Panc1 (cell line): ENCODE data around the gene TMEM131L. TPM values are rescaled to one million over a fixed set of nuclear protein-coding genes. Genes with fewer than 3 reads are reported as not detected.

Source experiments
- ATAC-seq: fragments of 200-7000 bp; cut with Tn5 transposase; 2 replicates; pipeline ENCODE4 v1.9.1; 2020; ENCODE audit warnings: mild to moderate bottlenecking, moderate library complexity
- BruUV-seq: library from RNA; stranded (reverse); fragments of 400-500 nt; replicated peaks from 2 replicates; lab custom pipeline; 2021; lab: Mats Ljungman, UMichigan
- CTCF ChIA-PET: fragments of 300-600 bp; sonication (Branson Sonifier 250); formaldehyde crosslinking; loops from one replicate; lab custom pipeline; 2022; ENCODE audit warnings: antibody characterized with exemption; lab: Charles Lee
- POLR2A ChIA-PET: fragments of 300-600 bp; sonication (Branson Sonifier 250); formaldehyde crosslinking; loops from one replicate; lab custom pipeline; 2022; ENCODE audit warnings: antibody characterized with exemption; lab: Charles Lee
- DNase-seq: peaks from one replicate; pipeline ENCODE4 v3.0.0-alpha.2; 2010; ENCODE audit warnings: low read depth, low spot score
- H3K27ac ChIP-seq: 2 replicates; pipeline ENCODE4 v1.5.1; 2011; ENCODE audit warnings: mild to moderate bottlenecking, low read length, inconsistent platforms
- H3K27me3 ChIP-seq: fragments of 200-500 bp; sonication (Bioruptor generic); 2 replicates; pipeline ENCODE4 v1.6.0; 2014; ENCODE audit warnings: low read length, inconsistent platforms; ENCODE audit not compliant: control insufficient read depth, insufficient read depth
- H3K36me3 ChIP-seq: fragments of 200-500 bp; sonication (Bioruptor generic); 2 replicates; pipeline ENCODE4 v1.5.1; 2014; ENCODE audit warnings: inconsistent platforms, mild to moderate bottlenecking, low read length, moderate library complexity; ENCODE audit not compliant: control insufficient read depth, insufficient read depth
- H3K4me1 ChIP-seq: 2 replicates; pipeline ENCODE4 v1.5.1; 2011; ENCODE audit warnings: inconsistent platforms, mild to moderate bottlenecking, low read length, moderate library complexity; ENCODE audit not compliant: control insufficient read depth, insufficient read depth
- H3K4me3 ChIP-seq, 2 experiments: 2 replicates each; pipeline ENCODE4 v1.5.1; 2011 to 2012; ENCODE audit warnings: low read depth in 2 of 2, low read length in 2 of 2, mild to moderate bottlenecking in 2 of 2, inconsistent platforms in 1 of 2, moderate library complexity in 1 of 2
- H3K9me3 ChIP-seq: fragments of 200-500 bp; sonication (Bioruptor generic); 2 replicates; pipeline ENCODE4 v1.5.1; 2014; ENCODE audit warnings: low read depth, mild to moderate bottlenecking, inconsistent platforms, low read length, moderate library complexity; ENCODE audit not compliant: control insufficient read depth, insufficient read depth
- POLR2AphosphoS5 ChIP-seq: IDR thresholded peaks from 2 replicates; pipeline ENCODE4 v1.6.1; 2012; ENCODE audit warnings: mild to moderate bottlenecking, low read depth, low read length, moderate library complexity
- SIN3A ChIP-seq: IDR thresholded peaks from 2 replicates; pipeline ENCODE4 v1.6.1; 2012; ENCODE audit warnings: low read depth, mild to moderate bottlenecking, low read length, moderate library complexity, borderline replicate concordance; ENCODE audit not compliant: insufficient read depth
- TCF7L2 ChIP-seq: IDR thresholded peaks from 2 replicates; pipeline ENCODE4 v1.6.1; 2011; ENCODE audit warnings: mild to moderate bottlenecking, low read depth, low read length, inconsistent platforms
- in situ Hi-C: cut with HindIII; loops from 2 replicates; pipeline ENCODE4 v1.10.0; 2016; ENCODE audit warnings: low sequenced_read_pairs, low pct_unique_long_range_greater_than_20kb
- intact Hi-C: fragments of 100-400 bp; cut with micrococcal nuclease; formaldehyde crosslinking; loops from one replicate; pipeline ENCODE4 v1.10.0; 2022; ENCODE audit not compliant: unreplicated experiment
- total RNA-seq: library from RNA; stranded (reverse); gene quantifications from one replicate; pipeline ENCODE4 v1.2.1, GENCODE V29; 2021; ENCODE audit not compliant: unreplicated experiment
- TF ChIP-seq, protein P1 (sequence below), 2 experiments: IDR thresholded peaks; 2 replicates each; pipeline ENCODE4 v1.6.1; 2011 to 2012; ENCODE audit warnings: low read depth in 2 of 2, control low read depth in 1 of 2, low read length in 1 of 2, mild to moderate bottlenecking in 1 of 2, moderate library complexity in 1 of 2; ENCODE audit not compliant: insufficient read depth in 1 of 2
- TF ChIP-seq, protein P2 (sequence below): fragments of 450-650 bp; IDR thresholded peaks from 2 replicates; pipeline ENCODE4 v1.5.1; 2017; ENCODE audit warnings: mild to moderate bottlenecking

The TMEM131L gene
- total RNA-seq, 1 experiment from 2014 or later, result 13.5 TPM

DNA sequence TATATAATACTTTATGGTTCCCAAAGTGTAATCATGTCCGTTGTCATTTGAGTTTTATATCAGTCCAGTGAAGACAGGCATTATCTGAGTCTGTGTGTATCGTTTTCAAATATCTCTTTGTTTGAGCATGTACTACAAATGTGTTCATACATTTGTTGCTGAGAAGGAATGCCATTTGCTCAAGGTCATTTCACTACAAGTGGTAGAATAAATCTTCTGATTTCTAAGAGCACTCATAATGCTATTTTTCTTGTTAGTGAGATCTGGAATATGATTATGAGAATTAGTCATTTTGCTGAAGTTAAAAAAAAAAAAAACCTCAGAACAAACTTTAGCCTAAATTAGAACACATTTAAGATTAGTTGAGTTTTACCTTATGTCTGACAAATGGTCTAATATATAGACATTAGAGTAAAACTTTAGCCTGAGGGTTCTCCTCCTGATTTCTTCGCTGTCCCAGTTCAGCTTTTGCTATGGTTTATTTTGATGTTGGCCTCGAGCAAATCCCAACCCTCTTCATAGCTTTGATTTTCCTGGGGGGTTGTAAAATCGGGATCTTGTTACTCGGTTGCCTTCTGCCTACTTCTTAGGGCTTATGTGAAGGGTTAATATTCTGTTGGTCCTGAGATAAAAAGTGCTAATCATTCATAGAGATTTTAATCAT is 87.1 kb downstream of the TMEM131L start:
- POLR2A ChIA-PET, result no interaction called here
- in situ Hi-C loops, result no loop called here
- Histone ChIP-seq H3K4me3 (no peak overlapping the region), H3K27me3 (no peaks in the 10 kb centered on the region), H3K9me3 (no peaks in the 10 kb centered on the region), H3K36me3 (no peaks in the 10 kb centered on the region), H3K4me1 (peaks cover 7% of the 10 kb centered on the region; the same call in 1 of the 2 replicates), H3K27ac (no peak overlapping the region)
- no peak for TF ChIP-seq POLR2AphosphoS5
- TF ChIP-seq, protein P1, sequence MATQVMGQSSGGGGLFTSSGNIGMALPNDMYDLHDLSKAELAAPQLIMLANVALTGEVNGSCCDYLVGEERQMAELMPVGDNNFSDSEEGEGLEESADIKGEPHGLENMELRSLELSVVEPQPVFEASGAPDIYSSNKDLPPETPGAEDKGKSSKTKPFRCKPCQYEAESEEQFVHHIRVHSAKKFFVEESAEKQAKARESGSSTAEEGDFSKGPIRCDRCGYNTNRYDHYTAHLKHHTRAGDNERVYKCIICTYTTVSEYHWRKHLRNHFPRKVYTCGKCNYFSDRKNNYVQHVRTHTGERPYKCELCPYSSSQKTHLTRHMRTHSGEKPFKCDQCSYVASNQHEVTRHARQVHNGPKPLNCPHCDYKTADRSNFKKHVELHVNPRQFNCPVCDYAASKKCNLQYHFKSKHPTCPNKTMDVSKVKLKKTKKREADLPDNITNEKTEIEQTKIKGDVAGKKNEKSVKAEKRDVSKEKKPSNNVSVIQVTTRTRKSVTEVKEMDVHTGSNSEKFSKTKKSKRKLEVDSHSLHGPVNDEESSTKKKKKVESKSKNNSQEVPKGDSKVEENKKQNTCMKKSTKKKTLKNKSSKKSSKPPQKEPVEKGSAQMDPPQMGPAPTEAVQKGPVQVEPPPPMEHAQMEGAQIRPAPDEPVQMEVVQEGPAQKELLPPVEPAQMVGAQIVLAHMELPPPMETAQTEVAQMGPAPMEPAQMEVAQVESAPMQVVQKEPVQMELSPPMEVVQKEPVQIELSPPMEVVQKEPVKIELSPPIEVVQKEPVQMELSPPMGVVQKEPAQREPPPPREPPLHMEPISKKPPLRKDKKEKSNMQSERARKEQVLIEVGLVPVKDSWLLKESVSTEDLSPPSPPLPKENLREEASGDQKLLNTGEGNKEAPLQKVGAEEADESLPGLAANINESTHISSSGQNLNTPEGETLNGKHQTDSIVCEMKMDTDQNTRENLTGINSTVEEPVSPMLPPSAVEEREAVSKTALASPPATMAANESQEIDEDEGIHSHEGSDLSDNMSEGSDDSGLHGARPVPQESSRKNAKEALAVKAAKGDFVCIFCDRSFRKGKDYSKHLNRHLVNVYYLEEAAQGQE (IDR thresholded peaks at IDR 0.05; ENCODE audit: insufficient read depth in 1 of 2, low read depth in 2 of 2, low read length in 1 of 2), result no peak
- TF ChIP-seq SIN3A, result no peak
- no TSS peak for BruUV-seq
- no peak for DNase-seq
- ATAC-seq, result no peak
- CTCF ChIA-PET, result no interaction called here
- intact Hi-C loops, result no loop called here

DNA sequence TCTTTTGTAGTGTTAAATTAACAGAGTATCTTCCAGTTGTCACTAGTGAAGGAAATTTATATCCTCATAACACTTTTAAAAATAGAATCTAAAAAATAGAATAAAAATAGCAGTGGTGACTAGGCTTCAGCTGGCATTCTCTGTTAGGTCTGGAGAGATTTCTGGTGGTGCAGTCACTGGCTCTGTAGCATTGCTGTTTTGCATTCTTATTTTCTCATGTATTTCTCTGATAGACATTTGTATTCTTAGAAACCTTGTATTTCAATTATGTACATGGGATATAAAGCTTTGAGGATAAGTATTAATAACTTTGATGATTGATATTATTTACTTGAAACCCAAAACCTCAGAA is 87.6 kb downstream of the TMEM131L start:
- POLR2A ChIA-PET, result no interaction called here

More for the DNA sequence above, 87.6 kb downstream of the TMEM131L start:
- intact Hi-C loops (no loop called here), in situ Hi-C loops (no loop called here)
- no peak overlapping the region for H3K4me3 ChIP-seq
- no peaks in the 10 kb centered on the region for H3K9me3 ChIP-seq
- ATAC-seq (no peak), DNase-seq (no peak)
- H3K27me3 ChIP-seq, result no peaks in the 10 kb centered on the region
- no peaks in the 10 kb centered on the region for H3K36me3 ChIP-seq
- TF ChIP-seq, protein P1 (IDR thresholded peaks at IDR 0.05; ENCODE audit: insufficient read depth in 1 of 2, low read depth in 2 of 2, low read length in 1 of 2), result no peak
- TF ChIP-seq POLR2AphosphoS5, result no peak
- TF ChIP-seq, protein P2, sequence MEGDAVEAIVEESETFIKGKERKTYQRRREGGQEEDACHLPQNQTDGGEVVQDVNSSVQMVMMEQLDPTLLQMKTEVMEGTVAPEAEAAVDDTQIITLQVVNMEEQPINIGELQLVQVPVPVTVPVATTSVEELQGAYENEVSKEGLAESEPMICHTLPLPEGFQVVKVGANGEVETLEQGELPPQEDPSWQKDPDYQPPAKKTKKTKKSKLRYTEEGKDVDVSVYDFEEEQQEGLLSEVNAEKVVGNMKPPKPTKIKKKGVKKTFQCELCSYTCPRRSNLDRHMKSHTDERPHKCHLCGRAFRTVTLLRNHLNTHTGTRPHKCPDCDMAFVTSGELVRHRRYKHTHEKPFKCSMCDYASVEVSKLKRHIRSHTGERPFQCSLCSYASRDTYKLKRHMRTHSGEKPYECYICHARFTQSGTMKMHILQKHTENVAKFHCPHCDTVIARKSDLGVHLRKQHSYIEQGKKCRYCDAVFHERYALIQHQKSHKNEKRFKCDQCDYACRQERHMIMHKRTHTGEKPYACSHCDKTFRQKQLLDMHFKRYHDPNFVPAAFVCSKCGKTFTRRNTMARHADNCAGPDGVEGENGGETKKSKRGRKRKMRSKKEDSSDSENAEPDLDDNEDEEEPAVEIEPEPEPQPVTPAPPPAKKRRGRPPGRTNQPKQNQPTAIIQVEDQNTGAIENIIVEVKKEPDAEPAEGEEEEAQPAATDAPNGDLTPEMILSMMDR, result no peak
- no peak for TF ChIP-seq SIN3A
- TF ChIP-seq TCF7L2, result no peak
- BruUV-seq, result no TSS peak
- no peak overlapping the region for H3K27ac ChIP-seq
- H3K4me1 ChIP-seq, result peaks cover 7% of the 10 kb centered on the region; the same call in 1 of the 2 replicates
- CTCF ChIA-PET, result no interaction called here
